ENCODE results near the gene HOXB6. TPM values are rescaled to one million over a fixed set of nuclear protein-coding genes. Genes with fewer than 3 reads are reported as not detected.

The HOXB6 gene
- total and polyA plus RNA-seq, 7 donors = 0.66 to 3.3 (median 1.2) TPM

DNA sequence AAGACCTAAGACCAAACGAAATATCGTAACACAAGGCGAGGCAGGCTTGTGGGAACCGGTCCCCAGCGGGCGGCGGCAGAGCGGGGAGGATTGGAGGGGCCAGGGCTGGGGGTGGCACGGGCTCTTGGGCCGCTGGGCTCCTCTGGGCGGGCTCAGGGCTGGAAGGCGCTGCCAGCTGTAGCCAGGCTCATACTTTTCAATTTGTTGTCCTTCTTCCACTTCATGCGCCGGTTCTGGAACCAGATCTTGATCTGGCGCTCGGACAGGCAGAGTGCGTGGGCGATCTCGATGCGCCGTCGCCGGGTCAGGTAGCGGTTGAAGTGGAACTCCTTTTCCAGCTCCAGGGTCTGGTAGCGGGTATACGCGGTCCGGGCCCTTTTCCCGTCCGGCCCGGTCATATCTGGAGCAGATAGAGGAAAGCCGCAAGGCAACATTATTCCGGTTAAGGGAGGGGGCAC is 12.7 kb downstream of the HOXB6 start:
- WGBS, 3 donors = 55 to 65% (median 59%) methylated on average over 32 to 33 of the region's 33 CpGs
- Histone ChIP-seq H3K9me3 (no peaks in the 10 kb centered on the region), H3K27me3 (ENCODE audit: insufficient read depth in 3 of 3, low read length in 2 of 3) (peaks cover 0 to 82% (median 36%) of the 10 kb centered on the region in 3 donors), H3K4me1 (no peaks in the 10 kb centered on the region), H3K27ac (no peak overlapping the region), H3K36me3 (ENCODE audit: insufficient read depth in 1 of 2, low read depth in 1 of 2) (no peaks in the 10 kb centered on the region), H3K4me3 (no peak overlapping the region)
- TF ChIP-seq, protein P1, sequence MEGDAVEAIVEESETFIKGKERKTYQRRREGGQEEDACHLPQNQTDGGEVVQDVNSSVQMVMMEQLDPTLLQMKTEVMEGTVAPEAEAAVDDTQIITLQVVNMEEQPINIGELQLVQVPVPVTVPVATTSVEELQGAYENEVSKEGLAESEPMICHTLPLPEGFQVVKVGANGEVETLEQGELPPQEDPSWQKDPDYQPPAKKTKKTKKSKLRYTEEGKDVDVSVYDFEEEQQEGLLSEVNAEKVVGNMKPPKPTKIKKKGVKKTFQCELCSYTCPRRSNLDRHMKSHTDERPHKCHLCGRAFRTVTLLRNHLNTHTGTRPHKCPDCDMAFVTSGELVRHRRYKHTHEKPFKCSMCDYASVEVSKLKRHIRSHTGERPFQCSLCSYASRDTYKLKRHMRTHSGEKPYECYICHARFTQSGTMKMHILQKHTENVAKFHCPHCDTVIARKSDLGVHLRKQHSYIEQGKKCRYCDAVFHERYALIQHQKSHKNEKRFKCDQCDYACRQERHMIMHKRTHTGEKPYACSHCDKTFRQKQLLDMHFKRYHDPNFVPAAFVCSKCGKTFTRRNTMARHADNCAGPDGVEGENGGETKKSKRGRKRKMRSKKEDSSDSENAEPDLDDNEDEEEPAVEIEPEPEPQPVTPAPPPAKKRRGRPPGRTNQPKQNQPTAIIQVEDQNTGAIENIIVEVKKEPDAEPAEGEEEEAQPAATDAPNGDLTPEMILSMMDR (IDR thresholded peaks at IDR 0.05) = no peak
- DNase-seq (no peak), ATAC-seq (no peak)
- intact Hi-C loops (cut with DNase I) = loop anchor here in 1 of 2 donors (10.0 kb wide), 1 partner anchor 567 kb away; no protein-coding TSS in a partner anchor

DNA sequence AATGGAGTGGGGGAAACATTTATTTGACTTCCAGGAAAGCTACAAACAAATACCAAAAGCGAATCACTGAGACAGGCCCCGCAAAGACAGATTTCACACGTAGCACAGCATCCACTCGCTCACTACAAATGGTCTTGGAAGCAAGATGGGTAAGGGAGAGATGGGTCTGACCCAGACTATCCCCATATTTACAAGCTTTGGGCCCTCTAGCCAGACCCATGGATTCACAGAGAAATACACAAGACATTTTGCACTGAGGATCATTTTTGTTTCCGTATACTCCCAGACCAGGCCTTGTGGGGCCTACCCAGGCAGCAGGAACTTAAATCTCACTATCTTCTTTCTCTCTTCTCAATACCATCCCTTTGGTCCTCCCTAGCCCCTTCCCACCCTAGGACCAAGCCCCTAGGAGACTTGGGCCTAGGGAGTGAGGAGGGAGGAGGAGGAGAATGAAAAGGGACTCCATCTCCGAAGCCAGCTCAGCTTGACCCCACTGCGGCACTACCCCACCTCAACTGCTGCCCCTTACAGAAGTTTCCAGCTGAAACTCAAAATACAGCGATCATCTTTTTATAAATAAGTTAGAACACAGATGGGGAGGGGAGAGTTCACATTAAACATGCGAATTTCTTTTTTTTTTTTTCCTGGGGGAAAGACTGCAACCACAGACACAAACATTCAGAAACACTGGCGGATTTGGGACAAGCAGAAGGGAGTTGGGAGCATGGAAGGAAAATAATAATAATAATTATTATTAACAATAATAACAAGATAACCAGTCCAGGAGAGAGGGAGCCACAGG is 13.3 kb downstream of the HOXB6 start:
- TF ChIP-seq, protein P1 (IDR thresholded peaks at IDR 0.05) = no peak
- no peaks in the 10 kb centered on the region for H3K4me1 ChIP-seq
- no peak overlapping the region for H3K27ac ChIP-seq
- DNase-seq (no peak), ATAC-seq (no peak)
- H3K27me3 ChIP-seq (ENCODE audit: insufficient read depth in 3 of 3, low read length in 2 of 3) = peaks cover 0 to 83% (median 34%) of the 10 kb centered on the region in 3 donors
- intact Hi-C loops (cut with DNase I) = loop anchor here in 1 of 2 donors (10.0 kb wide), 1 partner anchor 567 kb away; no protein-coding TSS in a partner anchor
- no peak overlapping the region for H3K4me3 ChIP-seq
- H3K36me3 ChIP-seq (ENCODE audit: insufficient read depth in 1 of 2, low read depth in 1 of 2) = no peaks in the 10 kb centered on the region
- 94 to 97% (median 96%) methylated on average over 10 of the region's 10 CpGs for WGBS, 3 donors
- no peaks in the 10 kb centered on the region for H3K9me3 ChIP-seq

DNA sequence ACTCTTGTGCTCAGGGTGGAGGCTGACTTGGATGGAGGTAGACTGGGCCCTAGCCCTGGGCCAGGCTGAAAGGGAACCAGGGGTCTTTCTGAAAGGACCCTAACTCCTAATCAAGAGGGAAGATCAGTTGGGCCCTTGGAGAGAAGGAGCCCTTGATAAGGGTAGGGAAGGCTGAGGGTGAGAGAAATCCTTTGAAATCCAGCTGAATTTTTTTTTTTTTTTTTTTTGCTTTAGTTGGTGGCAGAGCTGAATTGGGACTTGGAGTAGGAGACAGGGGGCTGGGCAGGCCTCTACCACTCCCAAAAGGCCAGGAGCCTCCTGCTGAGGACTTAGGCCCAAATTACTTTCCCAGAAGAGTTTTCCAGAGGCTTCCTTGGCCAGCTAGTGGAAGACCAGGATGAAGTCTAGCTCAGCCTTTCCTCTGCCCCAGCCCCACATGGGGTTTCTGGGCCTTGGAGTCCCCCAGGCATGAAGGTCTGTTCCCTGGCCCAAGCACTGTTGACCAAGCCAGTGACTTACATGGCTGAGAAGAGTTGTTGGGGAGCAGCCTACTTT is 14.1 kb downstream of the HOXB6 start:
- no peak overlapping the region for H3K4me3 ChIP-seq
- H3K36me3 ChIP-seq (ENCODE audit: insufficient read depth in 1 of 2, low read depth in 1 of 2) = no peaks in the 10 kb centered on the region
- no peaks in the 10 kb centered on the region for H3K9me3 ChIP-seq
- intact Hi-C loops (cut with DNase I) = loop anchor here in 1 of 2 donors (10.0 kb wide), 1 partner anchor 566 kb away; no protein-coding TSS in a partner anchor
- DNase-seq (no peak), ATAC-seq (no peak)
- H3K4me1 ChIP-seq = peaks cover 6% of the 10 kb centered on the region
- TF ChIP-seq, protein P1 (IDR thresholded peaks at IDR 0.05) = no peak
- peaks cover 0 to 84% (median 36%) of the 10 kb centered on the region in 3 donors for H3K27me3 ChIP-seq (ENCODE audit: insufficient read depth in 3 of 3, low read length in 2 of 3)
- no peak overlapping the region for H3K27ac ChIP-seq

- DNase-seq (no peak), ATAC-seq (no peak)
- Histone ChIP-seq H3K36me3 (ENCODE audit: insufficient read depth in 1 of 2, low read depth in 1 of 2) (no peaks in the 10 kb centered on the region), H3K9me3 (no peaks in the 10 kb centered on the region), H3K4me3 (no peak within 1 kb of the TSS), H3K27ac (no peak within 1 kb of the TSS), H3K27me3 (ENCODE audit: insufficient read depth in 3 of 3, low read length in 2 of 3) (peaks cover 0 to 85% (median 34%) of the 10 kb centered on the region in 3 donors), H3K4me1 (peaks cover 9% of the 10 kb centered on the region)
- intact Hi-C loops (cut with DNase I) = loop anchor here in 1 of 2 donors (10.0 kb wide), 1 partner anchor 565 kb away; no protein-coding TSS in a partner anchor
- WGBS, 3 donors = 86 to 92% (median 88%) methylated on average over 23 of the region's 23 CpGs
- TF ChIP-seq, protein P1 (IDR thresholded peaks at IDR 0.05) = no peak
Observed at GRCh38 chr17:48589831-48590606, 14.8 kb downstream of the HOXB6 start, which contains the start of gene HOXB3. HOXB3 (minus strand) TSS chr17:48590241; CDS start chr17:48552474, 37,767 bp downstream.

Measured in psoas muscle (tissue), 8 donors.